SK-N-SH (cell line): ENCODE measurements around the gene EDEM2.

Source experiments
- CTCF ChIP-seq: fragments of 200-600 bp; sonication (generic); IDR thresholded peaks from 2 replicates; pipeline ENCODE4 v1.6.1; 2017; ENCODE audit warnings: antibody characterized with exemption, mild to moderate bottlenecking, moderate library complexity
- EZH2phosphoT487 ChIP-seq: fragments of 200-600 bp; sonication (generic); IDR thresholded peaks from 2 replicates; pipeline ENCODE4 v1.6.1; 2017; ENCODE audit warnings: low read depth, mixed run types, mild to moderate bottlenecking, antibody characterized with exemption, moderate library complexity, borderline replicate concordance

GRCh38 chr20:35088231-35089145 is 58.6 kb downstream of the EDEM2 start:
- TF ChIP-seq EZH2phosphoT487 (no peak), CTCF (no peak)
